Limb (tissue), 2 donors: ENCODE data around the gene ZNF470.

Experiments
- DNase-seq, 2 donors: peaks; one replicate each; pipeline ENCODE4 v3.0.0-alpha.2; 2016; ENCODE audit errors: extremely low spot score in 2 of 2

ZNF470 gene

DNA sequence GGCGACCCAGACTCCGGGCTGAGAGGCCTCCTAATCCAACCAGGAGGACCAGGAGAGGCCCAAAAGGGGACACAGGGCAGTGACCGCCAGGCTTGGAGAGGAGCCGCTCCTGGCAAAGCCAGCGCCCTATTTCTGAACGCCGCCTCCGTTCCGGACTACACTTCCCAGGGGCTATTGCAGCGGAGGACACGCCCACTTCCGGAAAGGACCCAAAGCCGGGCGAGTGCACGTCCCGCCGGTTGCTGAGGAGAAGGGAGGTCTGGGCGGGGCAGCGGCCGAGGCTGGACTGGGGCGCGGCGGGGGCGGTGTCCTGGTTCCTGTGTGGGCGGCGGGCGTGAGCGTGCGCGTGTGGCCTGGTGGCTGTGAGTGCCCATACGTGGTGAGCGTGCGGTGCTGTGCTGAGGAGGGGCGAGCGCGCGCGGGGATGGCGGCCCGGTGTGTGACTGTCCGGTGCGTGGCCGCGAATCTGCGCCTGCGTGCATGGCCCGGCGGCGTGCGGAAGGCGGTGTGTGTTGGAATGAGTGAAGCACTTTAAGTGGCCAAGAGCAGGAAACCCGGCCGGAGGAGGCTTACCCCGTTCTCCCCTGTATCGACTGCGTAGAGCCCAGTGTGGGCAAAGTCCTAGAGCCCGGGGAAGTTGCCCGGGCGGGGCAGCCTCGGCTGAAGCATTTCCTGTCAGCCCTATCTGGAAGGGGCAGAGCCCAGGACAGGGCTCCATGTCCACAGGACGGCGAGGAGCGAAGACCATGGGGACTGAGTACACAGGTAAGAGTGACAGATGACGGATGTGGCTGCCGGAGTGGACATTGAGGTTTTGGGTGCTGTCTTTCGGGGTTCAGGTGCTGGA, at the start of gene ZNF470:
Gene ZNF470, plus strand, starts transcription at position 195 of the 847 bp plus-strand sequence. CDS start 2,844 bp downstream, outside the sequence.
- peak; percentile 93 to 94 for DNase-seq

DNA sequence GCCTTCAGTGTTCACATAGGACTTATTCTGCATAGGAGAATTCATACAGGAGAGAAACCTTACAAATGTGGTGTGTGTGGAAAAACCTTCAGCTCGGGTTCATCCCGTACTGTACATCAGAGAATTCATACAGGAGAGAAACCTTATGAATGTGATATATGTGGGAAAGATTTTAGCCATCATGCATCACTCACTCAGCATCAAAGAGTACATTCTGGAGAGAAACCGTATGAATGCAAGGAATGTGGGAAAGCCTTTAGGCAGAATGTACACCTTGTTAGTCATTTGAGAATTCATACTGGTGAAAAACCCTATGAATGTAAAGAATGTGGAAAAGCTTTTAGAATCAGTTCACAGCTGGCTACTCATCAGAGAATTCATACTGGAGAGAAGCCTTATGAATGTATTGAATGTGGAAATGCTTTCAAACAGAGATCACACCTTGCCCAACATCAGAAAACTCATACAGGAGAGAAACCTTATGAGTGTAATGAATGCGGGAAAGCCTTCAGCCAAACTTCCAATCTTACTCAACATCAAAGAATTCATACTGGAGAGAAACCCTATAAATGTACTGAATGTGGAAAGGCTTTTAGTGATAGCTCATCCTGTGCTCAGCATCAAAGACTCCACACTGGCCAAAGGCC, 41.9 kb upstream of the ZNF470 start:
- DNase-seq: no peak

- DNase-seq: no peak
Observed at GRCh38 chr19:56537442-56537841, 29.8 kb upstream of the ZNF470 start.

DNA sequence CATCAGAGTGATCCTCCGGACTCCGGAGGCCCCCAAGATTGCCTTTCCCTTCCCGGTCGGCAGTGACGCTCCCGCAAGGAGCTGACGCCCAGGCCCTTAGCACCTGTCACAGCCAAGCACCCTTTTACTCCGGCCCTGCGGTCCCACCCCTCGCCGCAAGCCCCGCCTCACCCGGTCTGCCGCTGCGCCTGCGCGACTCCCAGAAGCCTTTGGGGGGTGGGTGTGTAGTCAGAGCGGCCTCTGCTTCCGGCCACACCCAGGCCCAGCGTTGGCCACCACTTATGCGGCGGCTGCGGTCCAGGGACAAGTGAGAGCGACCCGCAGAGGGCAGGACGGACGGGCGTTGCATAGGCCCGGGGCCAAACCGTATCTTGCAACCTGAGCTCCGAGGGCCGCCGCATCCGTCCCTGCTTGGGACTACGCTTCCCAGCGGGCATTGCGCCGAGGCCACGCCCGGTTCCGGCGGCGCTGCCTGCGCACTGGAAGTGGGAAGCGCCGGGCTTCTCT, 29.0 kb upstream of the ZNF470 start:
- peak; percentile 92 to 96 for DNase-seq

- peak in 1 of 2 donors; percentile 73 for DNase-seq
Observed at GRCh38 chr19:56538761-56539263, 28.5 kb upstream of the ZNF470 start, which contains the start of gene ZFP28. ZFP28 (plus strand) TSS chr19:56538948; CDS start chr19:56539019, 71 bp downstream.

- no peak for DNase-seq
Observed at GRCh38 chr19:56543776-56544175, 23.5 kb upstream of the ZNF470 start.

DNA sequence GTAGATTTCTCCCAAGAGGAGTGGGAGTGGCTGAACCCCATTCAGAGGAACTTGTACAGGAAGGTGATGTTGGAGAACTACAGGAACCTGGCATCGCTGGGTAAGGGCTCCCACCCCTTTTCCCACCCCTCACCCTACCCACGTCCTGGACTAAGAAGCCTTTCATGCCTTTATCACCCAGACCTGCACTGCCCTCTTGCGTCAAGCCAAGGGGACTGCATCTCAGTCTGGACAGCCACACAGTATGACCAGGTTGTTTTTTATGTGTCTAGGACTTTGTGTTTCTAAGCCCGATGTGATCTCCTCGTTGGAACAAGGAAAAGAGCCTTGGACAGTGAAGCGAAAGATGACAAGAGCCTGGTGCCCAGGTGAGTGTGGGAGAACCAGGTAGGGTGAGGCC, 19.7 kb upstream of the ZNF470 start:
- no peak for DNase-seq

GRCh38 chr19:56554272-56554869, 12.9 kb upstream of the ZNF470 start:
- no peak for DNase-seq

DNA sequence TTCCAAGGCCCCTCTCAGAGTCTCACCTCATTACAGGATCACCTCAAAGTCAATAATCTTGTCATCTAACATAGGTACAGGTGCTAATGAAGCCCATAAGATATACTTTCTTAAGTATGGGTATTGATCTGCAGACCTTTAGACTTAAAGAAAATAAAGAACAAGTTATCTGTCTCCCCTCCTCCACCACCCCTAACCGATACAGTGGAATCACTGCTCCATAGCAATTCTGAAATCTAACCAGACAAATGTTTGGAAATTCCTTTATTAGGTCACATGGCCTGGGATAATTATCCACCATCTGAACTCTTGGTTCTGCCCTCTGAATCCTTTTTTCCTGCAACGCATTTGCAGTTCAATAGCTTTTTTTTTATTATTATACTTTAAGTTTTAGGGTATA, 4.5 kb upstream of the ZNF470 start:
- DNase-seq: no peak

DNA sequence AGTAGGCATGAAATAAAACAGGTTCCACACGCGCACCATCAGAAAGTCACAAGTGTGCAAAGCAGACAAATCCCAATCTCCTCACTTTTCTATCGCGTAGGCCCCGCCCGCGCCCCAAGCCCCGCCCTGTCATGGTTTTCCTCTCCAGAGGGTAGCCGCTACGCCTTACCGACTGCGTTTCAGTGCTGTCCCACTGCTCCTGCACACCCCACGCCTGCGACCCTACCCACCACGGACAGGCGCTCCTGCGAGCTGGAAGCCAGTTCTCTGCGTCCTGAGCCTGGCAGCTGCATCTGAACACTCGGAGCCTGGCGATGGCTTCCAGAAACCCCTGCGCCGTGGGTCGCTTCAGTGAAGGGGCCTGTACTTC, 379 bp upstream of the ZNF470 start:
- DNase-seq: peak in 1 of 2 donors; percentile 36

GRCh38 chr19:56572589-56572988, 5.3 kb downstream of the ZNF470 start:
- DNase-seq: no peak

DNA sequence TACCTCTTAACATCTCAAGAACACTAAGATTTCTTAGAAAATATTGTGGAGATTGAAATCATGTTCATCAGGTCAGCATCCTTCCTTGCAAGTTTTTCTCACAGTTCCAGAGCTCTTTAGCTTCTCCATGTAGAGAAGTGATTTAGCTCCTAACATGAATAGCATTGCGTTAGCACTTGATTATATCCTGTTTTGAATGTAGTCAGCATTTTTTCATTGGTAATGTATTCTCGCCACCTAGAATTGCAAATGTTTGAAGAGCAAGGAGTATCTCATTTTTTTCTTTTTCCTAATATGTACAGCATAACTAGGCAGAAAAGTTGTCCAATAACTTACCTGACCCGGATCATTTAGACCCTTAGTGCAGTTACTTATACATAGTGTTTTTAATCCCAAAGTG, 6.6 kb downstream of the ZNF470 start:
- no peak for DNase-seq

DNA sequence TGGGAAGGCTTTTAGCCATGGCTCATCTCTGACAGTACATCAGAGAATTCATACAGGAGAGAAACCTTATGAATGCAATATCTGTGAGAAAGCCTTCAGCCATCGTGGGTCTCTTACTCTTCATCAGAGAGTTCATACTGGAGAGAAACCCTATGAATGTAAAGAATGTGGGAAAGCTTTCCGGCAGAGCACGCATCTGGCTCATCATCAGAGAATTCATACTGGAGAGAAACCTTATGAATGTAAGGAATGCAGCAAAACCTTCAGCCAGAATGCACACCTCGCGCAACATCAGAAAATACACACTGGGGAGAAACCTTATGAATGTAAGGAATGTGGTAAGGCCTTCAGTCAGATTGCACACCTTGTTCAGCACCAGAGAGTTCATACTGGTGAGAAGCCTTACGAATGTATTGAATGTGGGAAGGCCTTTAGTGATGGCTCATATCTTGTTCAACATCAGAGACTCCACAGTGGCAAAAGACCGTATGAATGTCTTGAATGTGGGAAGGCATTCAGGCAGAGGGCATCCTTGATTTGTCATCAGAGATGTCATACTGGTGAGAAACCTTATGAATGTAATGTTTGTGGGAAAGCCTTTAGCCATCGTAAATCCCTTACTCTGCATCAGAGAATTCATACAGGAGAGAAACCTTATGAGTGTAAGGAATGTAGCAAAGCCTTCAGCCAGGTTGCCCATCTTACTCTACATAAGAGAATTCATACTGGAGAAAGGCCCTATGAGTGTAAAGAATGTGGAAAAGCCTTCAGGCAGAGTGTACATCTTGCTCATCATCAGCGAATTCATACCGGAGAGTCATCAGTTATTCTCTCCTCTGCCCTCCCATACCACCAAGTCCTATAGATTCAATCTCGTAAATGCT, 10.7 kb downstream of the ZNF470 start:
- no peak for DNase-seq

- no peak for DNase-seq
Observed at GRCh38 chr19:56594446-56594782, 27.1 kb downstream of the ZNF470 start.

- DNase-seq: peak; percentile 89 to 95
Observed at GRCh38 chr19:56594783-56595547, 27.7 kb downstream of the ZNF470 start, which contains the start of gene ZNF71. ZNF71 (plus strand) TSS chr19:56595302; CDS start chr19:56601559, 6,257 bp downstream.

DNA sequence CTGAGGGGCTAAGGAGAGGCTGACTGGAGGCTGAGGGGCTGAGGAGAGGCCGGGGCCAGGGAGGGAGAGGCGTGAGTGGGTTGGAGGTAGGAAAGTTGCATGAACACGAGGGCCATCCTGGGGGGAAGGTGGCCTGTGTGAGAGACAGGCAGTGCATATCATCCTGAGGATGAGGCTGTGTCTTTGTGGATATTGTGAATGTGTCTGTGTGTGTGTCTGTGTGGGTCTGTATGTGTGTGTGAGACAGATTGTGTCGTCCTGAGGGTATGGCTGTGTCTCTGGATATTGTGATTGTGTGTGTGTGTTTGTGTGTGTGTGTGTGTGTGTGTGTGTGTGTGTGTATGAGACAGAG, 28.3 kb downstream of the ZNF470 start:
- no peak for DNase-seq

GRCh38 chr19:56596676-56597075, 29.4 kb downstream of the ZNF470 start:
- DNase-seq: no peak

DNA sequence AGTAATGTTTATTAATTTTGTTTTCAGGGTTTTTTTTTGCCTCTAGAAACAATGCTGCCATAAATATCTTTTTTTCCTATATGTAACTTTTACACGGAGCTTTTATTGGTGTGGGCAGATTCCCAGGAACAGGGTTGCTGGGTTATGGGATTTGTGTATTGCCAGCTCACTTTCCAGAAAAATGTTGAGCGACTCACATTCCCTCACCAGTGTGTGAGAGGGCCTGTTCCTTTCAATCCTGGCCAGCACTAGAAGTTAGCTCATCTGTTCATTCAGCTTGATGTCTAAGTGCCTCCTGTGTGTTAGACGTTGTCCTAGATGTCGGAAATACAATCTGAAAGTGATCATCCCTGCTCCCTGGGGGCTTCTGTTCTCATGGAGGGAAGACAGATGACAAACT, 30.4 kb downstream of the ZNF470 start:
- no peak for DNase-seq

GRCh38 chr19:56601375-56601774, 34.1 kb downstream of the ZNF470 start:
- no peak for DNase-seq

GRCh38 chr19:56603829-56604228, 36.6 kb downstream of the ZNF470 start:
- DNase-seq: no peak
